ENCODE results near the gene GGT1.
"Not testable (repeated sequence)": the region's sequence is repeated elsewhere in the genome, so short reads cannot be mapped to it uniquely, and the experiment has no call there.

GGT1 gene

GRCh38 chr22:24599958-24600715, 2.9 kb upstream of the GGT1 start:
- DNase-seq: not testable (repeated sequence)

- peak in 1 of 3 donors; percentile 8 for DNase-seq
Measured at GRCh38 chr22:24601217-24602104, 1.5 kb upstream of the GGT1 start.

- not testable (repeated sequence) for DNase-seq
Measured at GRCh38 chr22:24602105-24602749, 766 bp upstream of the GGT1 start.

GRCh38 chr22:24603770-24604629, 1.0 kb downstream of the GGT1 start:
- DNase-seq: peak in 1 of 3 donors; percentile 6

GRCh38 chr22:24606340-24606739, 3.3 kb downstream of the GGT1 start:
- not testable (repeated sequence) for DNase-seq

- DNase-seq: peak; percentile 81 to 85 (median 85)
Measured at GRCh38 chr22:24607429-24607983, 4.5 kb downstream of the GGT1 start.

- not testable (repeated sequence) for DNase-seq
Measured at GRCh38 chr22:24608327-24608726, 5.3 kb downstream of the GGT1 start.

GRCh38 chr22:24609888-24610287, 6.9 kb downstream of the GGT1 start:
- not testable (repeated sequence) for DNase-seq

- DNase-seq: not testable (repeated sequence)
Measured at GRCh38 chr22:24614794-24615193, 11.8 kb downstream of the GGT1 start.

- DNase-seq: not testable (repeated sequence)
Measured at GRCh38 chr22:24621244-24621643, 18.3 kb downstream of the GGT1 start.

- not testable (repeated sequence) for DNase-seq
Measured at GRCh38 chr22:24622596-24622995, 19.6 kb downstream of the GGT1 start.

GRCh38 chr22:24627911-24628310, 24.9 kb downstream of the GGT1 start:
- DNase-seq: not testable (repeated sequence)

- DNase-seq: peak in 2 of 3 donors; percentile 24 to 48
Measured at GRCh38 chr22:24629069-24629468, 26.1 kb downstream of the GGT1 start.

- DNase-seq: not testable (repeated sequence)
Measured at GRCh38 chr22:24630812-24631427, 27.9 kb downstream of the GGT1 start.

- not testable (repeated sequence) for DNase-seq
Measured at GRCh38 chr22:24631430-24632122, 28.6 kb downstream of the GGT1 start.

GRCh38 chr22:24632642-24633041, 29.6 kb downstream of the GGT1 start:
- peak; percentile 32 to 47 (median 44) for DNase-seq

GRCh38 chr22:24633231-24634023, 30.4 kb downstream of the GGT1 start:
- not testable (repeated sequence) for DNase-seq

GRCh38 chr22:24634776-24635389, 31.9 kb downstream of the GGT1 start:
- DNase-seq: peak in 2 of 3 donors; percentile 1 to 4

GRCh38 chr22:24636513-24636912, 33.5 kb downstream of the GGT1 start:
- DNase-seq: not testable (repeated sequence)
